OCI-M1 (cell line): Measurements from ENCODE around the gene ST6GAL1.
"Not testable (repeated sequence)": the region's sequence is repeated elsewhere in the genome, so short reads cannot be mapped to it uniquely, and the experiment has no call there.

ENCODE experiments used
- DNase-seq: peaks from one replicate; lab custom pipeline; 2025; lab: John Stamatoyannopoulos, UW

Gene ST6GAL1

DNA sequence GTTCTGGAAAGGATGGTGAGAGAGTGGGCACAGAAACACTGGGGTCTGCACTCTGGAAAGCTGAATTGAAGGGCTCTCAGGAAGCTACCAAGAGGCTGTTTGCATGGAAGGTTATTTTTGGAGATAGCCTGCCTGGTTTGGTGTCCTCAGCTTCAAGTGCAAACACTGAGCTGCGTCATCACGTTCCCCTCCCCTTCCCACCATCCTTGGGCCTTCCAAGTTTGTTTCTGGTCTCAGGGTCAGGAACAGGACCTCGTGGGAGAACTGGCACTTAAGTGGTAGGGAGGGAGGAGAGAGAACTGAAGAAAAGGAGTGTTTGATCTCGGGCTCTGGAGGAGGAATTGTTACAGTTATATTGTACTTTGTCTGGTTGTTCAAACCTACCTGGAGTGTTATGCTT is 10.6 kb downstream of the ST6GAL1 start:
- DNase-seq, result no peak

GRCh38 chr3:186942168-186942567 is 11.8 kb downstream of the ST6GAL1 start:
- no peak for DNase-seq

GRCh38 chr3:186945255-186945823 is 15.0 kb downstream of the ST6GAL1 start:
- no peak for DNase-seq

DNA sequence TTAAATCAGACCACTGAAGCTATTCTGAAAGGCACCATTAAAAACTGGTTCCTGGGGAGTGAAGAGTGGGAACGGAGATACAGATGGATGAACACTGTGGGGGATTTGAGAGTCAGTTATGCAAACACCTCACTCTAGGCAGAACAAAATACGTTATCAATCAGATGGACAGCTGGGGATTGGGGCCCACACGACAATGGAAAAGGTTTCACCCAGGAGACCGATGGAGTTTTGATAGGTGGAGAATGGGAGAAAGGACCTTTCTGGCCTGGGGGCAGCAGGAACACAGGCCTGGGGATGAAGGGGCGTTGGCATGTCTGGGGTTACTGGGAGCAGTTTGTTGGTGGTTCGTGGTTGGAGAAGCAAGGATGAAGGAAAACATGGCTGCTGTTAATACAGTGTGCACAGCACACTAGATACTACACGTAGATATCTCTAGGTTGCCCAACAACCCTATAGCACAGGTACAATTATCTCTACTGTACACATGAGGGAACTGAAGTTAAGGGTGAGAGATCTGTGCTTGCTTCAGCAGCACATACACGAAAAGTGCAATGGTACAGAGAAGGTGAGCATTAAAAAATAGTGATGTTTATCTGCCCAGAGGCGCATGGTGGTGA is 16.5 kb downstream of the ST6GAL1 start:
- no peak for DNase-seq

DNA sequence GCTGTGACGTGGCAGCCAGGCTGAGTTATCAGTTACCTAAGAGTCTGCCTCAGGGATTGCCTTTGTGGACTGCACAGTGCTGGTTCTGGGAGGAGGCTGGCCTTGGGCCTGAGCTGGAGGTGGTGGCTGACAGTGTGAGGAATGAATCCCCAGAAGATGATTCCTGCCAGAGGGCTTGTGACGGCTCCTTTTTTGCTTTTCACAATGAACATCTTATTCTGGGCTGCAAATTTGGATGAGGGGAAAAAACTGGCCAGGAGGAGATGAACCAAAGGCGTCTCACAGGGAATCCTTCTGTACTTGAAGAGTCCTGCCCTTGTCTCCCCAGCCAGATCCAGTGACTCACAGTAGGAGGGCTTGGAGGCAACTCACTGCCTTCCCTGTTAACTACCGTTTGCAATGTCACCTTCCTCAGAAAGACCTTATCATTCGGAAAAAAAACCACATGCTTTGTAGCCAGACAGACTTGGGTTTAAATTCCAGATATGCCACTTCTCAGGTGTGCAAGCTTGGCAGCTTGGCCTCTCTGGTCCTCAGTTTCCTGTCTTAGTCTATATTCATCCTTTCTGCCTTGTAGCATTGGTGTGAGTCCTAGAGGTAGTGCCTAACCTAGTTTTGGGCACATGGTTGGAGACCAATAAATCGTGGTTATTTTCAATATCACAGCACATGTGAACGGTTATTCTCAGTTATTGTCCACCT is 19.1 kb downstream of the ST6GAL1 start:
- peak; percentile 35 for DNase-seq

GRCh38 chr3:186950402-186951093 is 20.2 kb downstream of the ST6GAL1 start:
- DNase-seq, result no peak

GRCh38 chr3:186951640-186952552 is 21.6 kb downstream of the ST6GAL1 start:
- no peak for DNase-seq

GRCh38 chr3:186953011-186953487 is 22.7 kb downstream of the ST6GAL1 start:
- DNase-seq, result peak; percentile 59

DNA sequence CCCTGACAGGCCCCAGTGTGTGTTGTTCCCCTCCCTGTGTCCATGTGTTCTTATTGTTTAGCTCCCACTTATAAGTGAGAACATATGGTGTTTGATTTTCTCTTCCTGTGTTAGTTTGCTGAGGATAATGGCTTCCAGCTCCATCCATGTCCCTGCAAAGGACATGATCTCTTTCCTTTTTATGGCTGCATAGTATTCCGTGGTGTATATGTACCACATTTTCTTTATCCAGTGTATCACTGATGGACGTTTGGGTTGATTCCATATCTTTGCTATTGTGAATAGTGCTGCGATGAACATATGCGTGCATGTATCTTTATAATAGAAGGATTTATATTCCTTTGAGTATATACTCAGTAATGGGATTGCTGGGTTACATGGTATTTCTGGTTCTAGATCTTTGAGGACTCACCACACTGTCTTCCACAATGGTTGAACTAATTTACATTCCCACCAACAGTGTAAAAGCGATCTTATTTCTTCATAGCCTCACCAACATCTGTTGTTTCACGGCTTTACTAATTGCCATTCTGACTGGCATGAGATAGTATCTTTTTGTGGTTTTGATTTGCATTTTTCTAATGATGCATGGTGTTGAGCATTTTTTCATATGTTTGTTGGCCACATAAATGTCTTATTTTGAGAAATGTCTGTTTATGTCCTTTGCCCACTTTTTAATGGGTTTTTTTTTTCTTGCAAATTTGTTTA is 23.8 kb downstream of the ST6GAL1 start:
- DNase-seq, result not testable (repeated sequence)

DNA sequence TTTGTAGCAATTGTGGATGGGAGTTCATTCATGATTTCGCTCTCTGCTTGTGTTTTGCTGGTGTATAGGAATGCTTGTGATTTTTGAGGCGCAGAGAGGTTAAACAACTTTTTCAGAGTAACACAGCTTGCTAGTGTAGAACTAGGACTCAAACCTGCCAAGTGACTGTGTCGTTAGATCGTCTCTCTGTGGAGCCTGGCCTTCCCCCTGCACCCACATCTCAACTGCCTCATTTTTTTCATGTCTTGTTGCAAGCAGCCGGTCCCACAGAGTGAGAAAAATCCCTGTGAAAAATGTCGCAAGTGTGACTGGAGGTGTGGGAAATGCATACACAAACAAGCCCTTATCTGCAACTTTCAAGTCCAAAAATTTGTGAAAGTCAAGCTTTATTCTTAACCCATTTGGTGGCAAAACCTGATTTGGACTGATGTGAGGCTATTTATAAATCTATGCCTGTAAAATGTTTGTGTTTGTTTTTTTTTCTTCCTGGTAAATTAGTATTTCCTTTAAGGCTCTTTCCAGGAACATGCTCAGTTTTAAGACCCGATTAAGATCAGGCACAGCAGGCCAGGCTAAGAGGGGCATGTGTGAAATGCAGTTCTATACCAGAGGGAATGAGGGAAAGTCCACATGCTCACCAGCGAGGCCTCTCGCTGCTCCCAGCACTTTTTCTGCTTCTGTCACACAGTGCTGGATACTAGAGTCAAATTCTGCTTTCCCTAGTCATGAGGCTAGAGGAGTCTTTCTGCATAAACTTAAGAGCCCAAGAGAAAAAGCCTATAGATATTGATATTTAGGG is 25.8 kb downstream of the ST6GAL1 start:
- peak; percentile 14 for DNase-seq

DNA sequence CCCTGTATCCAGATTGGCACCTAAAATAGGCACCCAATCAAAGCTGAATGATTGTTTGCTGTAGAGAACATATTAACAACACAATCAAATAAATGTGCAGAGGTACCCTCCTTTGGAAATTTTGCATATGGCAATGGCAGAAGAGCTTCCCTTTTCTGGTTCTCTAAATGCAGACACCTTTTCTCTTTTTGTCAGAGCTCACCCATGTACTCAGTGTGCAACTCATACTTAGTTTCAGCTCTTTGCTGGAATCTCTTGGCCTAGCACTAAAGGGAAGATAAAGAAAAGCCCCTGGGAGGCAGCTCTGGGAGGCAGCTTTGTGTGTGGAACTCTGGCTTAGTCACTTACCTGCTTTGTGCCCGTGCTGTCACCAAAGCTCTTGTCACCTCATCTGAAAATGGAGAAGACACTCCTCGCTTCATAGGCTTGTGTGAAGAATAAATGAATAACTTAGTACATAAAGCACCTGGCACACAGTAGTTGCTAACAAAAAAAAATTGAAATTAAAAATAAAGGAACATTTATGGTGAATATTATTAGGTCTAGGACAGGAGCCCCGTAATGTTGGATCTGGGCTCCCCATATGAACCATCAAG is 28.8 kb downstream of the ST6GAL1 start:
- no peak for DNase-seq

DNA sequence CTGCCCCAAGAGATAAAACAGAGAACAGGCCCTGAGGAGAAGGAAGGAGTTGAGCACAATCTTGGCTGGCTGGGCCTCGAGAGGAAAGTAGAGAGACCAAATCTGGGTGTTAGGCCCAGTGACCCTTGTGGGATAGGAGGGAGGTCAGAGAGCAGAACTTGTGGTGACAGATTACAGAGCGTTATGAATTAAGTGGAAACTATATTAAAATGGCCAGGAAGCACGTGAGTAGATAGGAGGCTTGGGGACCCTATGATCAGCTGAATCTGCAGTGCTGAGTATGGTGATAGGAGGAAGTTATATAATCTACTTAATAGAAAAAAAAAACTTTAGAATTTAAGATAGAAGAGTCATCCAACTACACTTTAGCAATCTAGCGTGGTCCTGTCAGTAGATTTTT is 30.0 kb downstream of the ST6GAL1 start:
- peak; percentile 15 for DNase-seq

DNA sequence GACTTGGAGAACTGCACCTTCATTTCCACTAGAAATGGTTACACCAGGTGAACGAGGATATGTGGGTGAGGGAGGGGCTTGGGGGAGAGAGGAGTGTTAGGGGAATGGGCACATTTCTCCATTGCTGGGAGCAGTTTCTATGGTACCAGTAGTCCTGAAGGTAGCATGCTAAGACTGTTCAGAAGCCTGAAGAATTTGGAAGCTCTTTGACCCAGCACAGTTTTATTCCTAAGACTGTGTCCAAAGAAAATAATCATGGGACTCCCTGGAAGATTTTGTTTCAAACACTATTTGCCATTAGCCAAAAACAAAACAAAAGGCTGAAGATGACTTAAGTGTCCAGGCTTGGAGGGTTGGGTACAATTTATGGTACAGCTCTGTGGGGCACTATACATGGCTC is 32.1 kb downstream of the ST6GAL1 start:
- no peak for DNase-seq

GRCh38 chr3:186963636-186964035 is 33.3 kb downstream of the ST6GAL1 start:
- no peak for DNase-seq

DNA sequence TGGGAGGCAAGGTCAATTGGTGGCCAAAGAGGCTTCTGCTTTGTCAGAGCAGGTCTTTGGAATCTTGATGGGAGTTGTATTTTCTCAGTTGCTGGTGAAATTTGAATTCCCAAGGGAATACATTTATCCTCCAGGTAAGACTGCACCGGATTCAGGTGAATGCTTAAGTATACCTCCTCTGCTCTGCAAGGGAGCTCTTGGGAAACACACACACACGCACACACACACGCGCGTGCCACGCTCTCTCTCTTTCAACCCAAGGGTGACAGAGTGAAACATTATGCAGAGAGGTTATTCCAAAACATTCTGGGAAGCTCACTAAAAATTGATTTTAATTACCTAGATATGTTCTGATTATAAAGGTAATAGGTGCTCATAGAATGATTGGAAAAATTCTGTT is 33.7 kb downstream of the ST6GAL1 start:
- no peak for DNase-seq

DNA sequence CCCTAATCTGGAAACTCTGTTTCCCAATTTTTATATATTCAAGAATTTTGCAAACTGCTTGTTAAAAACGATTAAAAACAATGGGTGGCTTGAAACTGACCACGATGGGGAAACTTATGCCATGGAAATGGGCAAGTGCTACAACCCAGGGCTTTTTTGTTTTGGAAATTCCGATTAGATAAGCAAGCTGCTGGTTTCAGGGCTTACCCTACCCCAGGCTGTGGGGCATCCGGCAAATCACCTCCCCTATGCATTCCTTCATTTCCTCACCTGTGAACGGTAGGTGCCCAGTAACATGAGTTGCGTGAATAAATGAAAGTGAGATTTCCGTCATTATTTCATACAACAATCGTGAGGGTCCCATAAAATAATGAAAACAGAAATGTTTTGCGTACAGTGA is 34.3 kb downstream of the ST6GAL1 start:
- no peak for DNase-seq

GRCh38 chr3:186965141-186965879 is 35.0 kb downstream of the ST6GAL1 start:
- DNase-seq, result no peak

DNA sequence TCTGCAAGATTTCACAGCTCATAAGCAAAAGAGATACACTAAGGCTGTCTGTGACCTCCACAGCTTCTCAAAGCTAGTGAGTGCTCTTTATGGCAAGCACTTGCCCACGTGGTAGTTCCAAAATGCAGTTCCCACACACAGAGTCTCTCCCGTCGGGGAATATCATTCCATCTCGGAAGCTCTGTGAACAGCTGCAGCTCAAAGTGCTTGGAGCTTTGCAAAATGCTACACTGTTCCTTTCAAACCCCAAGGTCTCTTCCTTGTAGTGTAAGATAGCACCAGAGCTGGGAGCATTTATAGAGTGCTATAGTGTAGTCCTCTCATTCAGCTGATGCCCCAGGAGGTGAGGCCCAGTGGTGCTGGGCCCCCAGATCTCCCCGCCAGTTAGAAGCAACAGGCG is 36.1 kb downstream of the ST6GAL1 start:
- DNase-seq, result no peak

GRCh38 chr3:186967236-186967635 is 36.9 kb downstream of the ST6GAL1 start:
- DNase-seq, result not testable (repeated sequence)
